ENCODE data around the gene CFDP1. TPM values are rescaled to one million over a fixed set of nuclear protein-coding genes. Genes with fewer than 3 reads are reported as not detected.

The CFDP1 gene
- total RNA-seq, 4 donors from 2014 or later: 36.7 to 81.4 (median 48.2) TPM

DNA sequence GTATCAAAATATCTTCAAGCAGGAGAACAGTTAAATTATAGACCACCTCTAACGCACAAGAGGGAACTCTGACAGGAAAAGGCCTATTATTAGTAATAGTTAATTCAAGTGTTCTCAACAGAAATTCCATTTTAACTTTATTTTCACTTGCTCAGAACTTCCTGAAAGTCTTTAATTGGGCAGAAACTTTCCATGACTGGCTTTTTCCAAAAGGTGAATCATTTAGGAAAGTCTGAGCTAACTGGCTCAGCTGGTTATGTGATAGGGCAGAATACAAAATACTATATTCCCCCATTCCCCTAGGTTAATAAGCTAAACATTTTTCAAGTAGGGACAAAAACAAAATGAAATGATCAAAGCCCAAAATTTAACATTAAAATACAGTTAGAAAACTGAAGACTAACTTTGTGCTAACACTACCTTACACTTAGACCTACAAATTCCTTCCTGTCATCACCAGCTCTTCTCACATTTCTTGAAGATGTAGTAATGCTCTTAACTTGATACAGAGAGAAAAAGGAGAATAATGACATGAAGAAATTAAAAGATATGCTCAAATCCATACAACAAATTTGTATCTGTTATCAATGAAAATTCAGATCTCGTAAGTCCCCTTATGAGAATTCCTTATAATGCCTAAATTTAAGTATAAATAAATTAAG, 31.0 kb downstream of the CFDP1 start:
- no peak for DNase-seq (ENCODE audit: low spot score in 2 of 2)
- TF ChIP-seq POLR2AphosphoS5 (IDR thresholded peaks at IDR 0.05): no peak
- no peak for TF ChIP-seq POLR2A (IDR thresholded peaks at IDR 0.05)
- TF ChIP-seq EP300 (IDR thresholded peaks at IDR 0.05): no peak
- TF ChIP-seq, protein P1, sequence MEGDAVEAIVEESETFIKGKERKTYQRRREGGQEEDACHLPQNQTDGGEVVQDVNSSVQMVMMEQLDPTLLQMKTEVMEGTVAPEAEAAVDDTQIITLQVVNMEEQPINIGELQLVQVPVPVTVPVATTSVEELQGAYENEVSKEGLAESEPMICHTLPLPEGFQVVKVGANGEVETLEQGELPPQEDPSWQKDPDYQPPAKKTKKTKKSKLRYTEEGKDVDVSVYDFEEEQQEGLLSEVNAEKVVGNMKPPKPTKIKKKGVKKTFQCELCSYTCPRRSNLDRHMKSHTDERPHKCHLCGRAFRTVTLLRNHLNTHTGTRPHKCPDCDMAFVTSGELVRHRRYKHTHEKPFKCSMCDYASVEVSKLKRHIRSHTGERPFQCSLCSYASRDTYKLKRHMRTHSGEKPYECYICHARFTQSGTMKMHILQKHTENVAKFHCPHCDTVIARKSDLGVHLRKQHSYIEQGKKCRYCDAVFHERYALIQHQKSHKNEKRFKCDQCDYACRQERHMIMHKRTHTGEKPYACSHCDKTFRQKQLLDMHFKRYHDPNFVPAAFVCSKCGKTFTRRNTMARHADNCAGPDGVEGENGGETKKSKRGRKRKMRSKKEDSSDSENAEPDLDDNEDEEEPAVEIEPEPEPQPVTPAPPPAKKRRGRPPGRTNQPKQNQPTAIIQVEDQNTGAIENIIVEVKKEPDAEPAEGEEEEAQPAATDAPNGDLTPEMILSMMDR (IDR thresholded peaks at IDR 0.05): no peak
- WGBS: 37% methylated on average over 2 of the region's 2 CpGs
- Histone ChIP-seq H3K4me1 (peaks cover 15% of the 10 kb centered on the region), H3K27me3 (no peaks in the 10 kb centered on the region), H3K4me3 (no peak overlapping the region), H3K36me3 (peaks cover 19% of the 10 kb centered on the region), H3K27ac (peak overlapping the region; percentile 53), H3K9me3 (no peaks in the 10 kb centered on the region)

DNA sequence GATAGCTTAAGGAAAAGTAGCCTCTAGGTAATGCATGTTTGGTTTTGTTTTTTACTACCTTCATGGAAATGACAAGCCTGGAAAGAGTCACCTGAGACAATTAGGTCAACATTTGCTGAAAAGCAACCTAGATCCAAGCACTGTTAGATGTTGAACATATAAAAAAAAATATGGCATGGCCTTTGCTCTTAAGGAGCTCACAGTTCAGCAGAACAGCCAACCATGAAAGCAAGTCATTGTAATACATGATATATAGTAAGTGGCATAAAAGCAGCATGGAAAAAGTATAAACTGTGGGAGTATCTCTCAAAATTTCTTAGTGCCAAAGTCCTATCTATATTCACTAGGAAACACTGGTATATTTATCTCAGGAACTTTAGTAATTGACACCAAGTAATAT, 31.6 kb downstream of the CFDP1 start:
- peak overlapping the region; percentile 53 for H3K27ac ChIP-seq
- DNase-seq (ENCODE audit: low spot score in 2 of 2): no peak

DNA sequence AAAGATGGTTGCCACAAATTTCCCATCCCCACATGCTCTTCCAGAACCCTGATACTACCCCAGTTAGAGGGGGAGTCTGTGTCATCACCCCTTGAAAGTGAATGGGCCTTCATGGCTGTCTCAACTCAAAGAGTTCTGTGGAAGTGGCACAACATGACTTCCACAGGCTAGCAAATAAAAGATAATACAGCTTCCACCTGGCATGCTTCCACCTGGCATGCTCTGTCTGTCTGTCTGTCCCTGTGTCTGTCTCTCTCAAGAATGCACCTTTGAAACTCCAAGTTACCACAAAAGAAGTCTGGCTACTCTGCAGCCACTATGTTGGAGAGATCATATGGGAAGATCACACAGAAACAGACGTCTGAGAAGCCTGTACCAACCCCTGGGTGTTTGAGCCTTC, 35.0 kb downstream of the CFDP1 start:
- 70% methylated on average over 1 of the region's 1 CpG for WGBS
- H3K36me3 ChIP-seq: peaks cover 8% of the 10 kb centered on the region
- no peak for DNase-seq (ENCODE audit: low spot score in 2 of 2)
- H3K9me3 ChIP-seq: no peaks in the 10 kb centered on the region
- TF ChIP-seq POLR2AphosphoS5 (IDR thresholded peaks at IDR 0.05): no peak
- no peak for TF ChIP-seq EP300 (IDR thresholded peaks at IDR 0.05)
- no peak for TF ChIP-seq POLR2A (IDR thresholded peaks at IDR 0.05)
- TF ChIP-seq, protein P1 (IDR thresholded peaks at IDR 0.05): no peak
- H3K27me3 ChIP-seq: no peaks in the 10 kb centered on the region
- H3K4me1 ChIP-seq: peaks cover 15% of the 10 kb centered on the region
- H3K27ac ChIP-seq: no peak overlapping the region
- no peak overlapping the region for H3K4me3 ChIP-seq

More for the DNA sequence above, 31.6 kb downstream of the CFDP1 start:
- H3K4me1 ChIP-seq: peaks cover 15% of the 10 kb centered on the region
- H3K36me3 ChIP-seq: peaks cover 14% of the 10 kb centered on the region
- no peak for TF ChIP-seq POLR2A (IDR thresholded peaks at IDR 0.05)
- TF ChIP-seq, protein P1 (IDR thresholded peaks at IDR 0.05): no peak
- no peak for TF ChIP-seq POLR2AphosphoS5 (IDR thresholded peaks at IDR 0.05)
- no peak for TF ChIP-seq EP300 (IDR thresholded peaks at IDR 0.05)
- no peaks in the 10 kb centered on the region for H3K9me3 ChIP-seq
- no peaks in the 10 kb centered on the region for H3K27me3 ChIP-seq
- no peak overlapping the region for H3K4me3 ChIP-seq

DNA sequence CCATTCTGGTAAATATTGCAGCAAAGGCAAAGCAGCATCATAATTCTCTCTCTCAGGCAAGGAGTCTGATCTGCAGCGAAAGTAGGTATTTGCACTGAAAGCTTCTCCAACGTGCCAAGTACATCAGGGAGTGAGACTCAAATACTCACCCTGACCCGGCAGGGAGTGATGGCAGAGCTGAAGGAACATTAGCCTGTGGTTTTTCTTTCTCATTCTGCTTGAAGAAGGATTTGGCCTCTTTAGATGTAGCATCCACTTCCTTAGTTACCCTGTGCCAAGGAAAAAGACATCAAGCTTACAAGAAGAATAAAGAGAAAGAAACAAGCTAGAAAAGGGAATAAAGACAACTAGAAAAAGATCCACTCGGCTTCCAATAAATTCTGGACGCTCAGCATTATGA, 38.4 kb downstream of the CFDP1 start:
- 82% methylated on average over 5 of the region's 5 CpGs for WGBS
- no peak overlapping the region for H3K27ac ChIP-seq
- H3K27me3 ChIP-seq: no peaks in the 10 kb centered on the region
- no peaks in the 10 kb centered on the region for H3K9me3 ChIP-seq
- TF ChIP-seq POLR2AphosphoS5 (IDR thresholded peaks at IDR 0.05) (no peak), EP300 (IDR thresholded peaks at IDR 0.05) (no peak), POLR2A (IDR thresholded peaks at IDR 0.05) (no peak)
- TF ChIP-seq, protein P1 (IDR thresholded peaks at IDR 0.05): no peak
- DNase-seq (ENCODE audit: low spot score in 2 of 2): no peak
- H3K4me1 ChIP-seq: no peaks in the 10 kb centered on the region
- H3K36me3 ChIP-seq: peaks cover 22% of the 10 kb centered on the region
- H3K4me3 ChIP-seq: no peak overlapping the region

DNA sequence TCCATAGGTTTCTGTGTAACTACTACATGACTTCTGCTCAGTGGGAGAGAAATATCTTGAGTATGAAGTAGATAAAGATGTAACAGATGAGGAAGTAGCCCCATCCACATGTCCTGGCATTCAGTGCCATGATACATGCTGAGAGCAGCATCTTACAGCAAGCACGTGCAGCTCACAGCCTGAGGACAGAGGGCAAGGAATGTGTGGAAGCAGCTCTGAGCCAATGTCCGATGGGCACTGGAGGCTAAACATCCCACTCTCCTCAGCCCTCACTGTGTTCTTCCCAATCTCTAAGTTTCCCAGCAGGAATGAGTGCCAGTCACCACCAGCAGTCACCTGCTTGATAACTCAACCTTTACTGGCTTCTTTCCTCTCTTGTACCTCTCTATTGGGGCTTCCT, 40.4 kb downstream of the CFDP1 start:
- WGBS: 32% methylated on average over 2 of the region's 2 CpGs
- DNase-seq (ENCODE audit: low spot score in 2 of 2): no peak
- no peak overlapping the region for H3K27ac ChIP-seq
- no peaks in the 10 kb centered on the region for H3K27me3 ChIP-seq
- no peaks in the 10 kb centered on the region for H3K4me1 ChIP-seq
- H3K4me3 ChIP-seq: no peak overlapping the region
- no peaks in the 10 kb centered on the region for H3K9me3 ChIP-seq
- TF ChIP-seq POLR2AphosphoS5 (IDR thresholded peaks at IDR 0.05): no peak
- TF ChIP-seq POLR2A (IDR thresholded peaks at IDR 0.05): no peak
- TF ChIP-seq, protein P1 (IDR thresholded peaks at IDR 0.05): no peak
- TF ChIP-seq EP300 (IDR thresholded peaks at IDR 0.05): no peak
- peaks cover 27% of the 10 kb centered on the region for H3K36me3 ChIP-seq

All from suprapubic skin (tissue), 4 donors.